Kidney capillary endothelial cell (primary cell): ENCODE data around the gene HCFC1.

Experiments used
- DNase-seq: peaks from one replicate; pipeline ENCODE4 v3.0.0-alpha.2; 2018; ENCODE audit warnings: low spot score

The HCFC1 gene

DNA sequence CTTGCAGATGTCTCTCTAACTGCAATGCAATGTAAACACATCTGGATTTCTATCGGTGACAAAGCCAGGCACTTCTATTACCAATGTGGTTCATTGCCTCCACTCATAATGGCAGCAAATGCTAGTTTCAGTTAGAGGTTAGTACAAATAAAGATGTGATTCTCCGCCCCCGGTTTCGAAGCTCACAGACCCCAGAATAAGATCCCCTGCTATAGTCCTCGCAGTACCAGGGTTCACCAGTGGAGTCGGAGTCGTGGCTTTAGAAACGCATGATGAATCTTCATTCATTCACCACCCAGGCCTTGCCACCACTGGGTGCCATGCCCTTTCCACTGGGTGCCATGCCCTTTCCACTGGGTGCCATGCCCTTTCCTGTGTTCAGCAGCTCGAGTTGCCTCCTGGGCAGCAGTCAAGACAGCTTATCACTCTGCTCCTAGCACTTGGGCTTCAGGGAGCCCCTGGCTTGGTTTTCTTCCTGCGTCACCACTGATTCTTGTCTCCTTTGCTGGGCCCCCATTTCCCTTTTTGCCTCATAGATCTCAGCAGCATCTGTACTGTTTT is 33.3 kb downstream of the HCFC1 start:
- no peak for DNase-seq

DNA sequence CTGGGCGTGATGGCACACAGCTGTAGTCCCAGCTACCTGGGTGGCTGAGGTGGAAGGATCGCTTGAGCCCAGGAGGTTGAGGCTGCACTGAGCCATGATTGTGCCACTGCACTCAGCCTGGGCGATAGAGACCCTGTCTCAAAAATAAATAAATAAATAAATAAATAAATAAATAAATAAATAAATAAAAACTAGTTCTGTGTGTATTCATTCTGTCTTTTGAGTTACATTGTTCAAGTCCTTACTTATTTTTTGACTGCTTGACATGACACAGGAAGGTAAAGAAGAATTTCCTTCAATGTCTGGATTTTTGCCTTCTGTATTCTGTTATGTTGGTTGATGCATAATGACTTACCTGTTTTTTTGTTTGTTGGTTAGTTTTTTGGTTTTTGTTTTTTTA is 34.6 kb downstream of the HCFC1 start:
- no peak for DNase-seq

DNA sequence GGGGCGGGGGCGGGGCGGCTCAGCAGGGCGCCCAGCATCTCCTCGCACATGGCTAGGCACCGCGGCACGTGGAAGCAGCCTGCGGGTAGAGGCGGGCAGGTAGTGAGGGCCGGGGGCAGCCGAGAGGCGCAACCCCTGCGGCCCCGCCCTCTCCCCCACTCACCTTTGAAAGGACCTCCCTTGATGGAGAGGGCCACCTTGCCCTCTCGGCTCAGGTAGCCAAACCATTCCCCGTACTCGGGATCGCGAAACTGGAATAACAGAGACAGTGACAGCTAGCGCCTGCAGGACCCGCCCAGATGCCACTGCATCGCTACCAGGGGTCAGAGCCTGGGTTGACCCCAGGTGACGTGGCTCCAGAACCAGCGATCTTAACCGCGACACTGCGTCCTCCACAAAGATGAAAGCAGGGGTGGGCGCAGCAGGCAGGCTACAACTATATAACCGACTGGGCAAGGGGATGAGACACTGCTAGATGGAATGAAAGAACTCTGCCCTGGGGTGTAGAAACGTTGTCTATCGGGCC is 36.2 kb downstream of the HCFC1 start:
- DNase-seq, result no peak

DNA sequence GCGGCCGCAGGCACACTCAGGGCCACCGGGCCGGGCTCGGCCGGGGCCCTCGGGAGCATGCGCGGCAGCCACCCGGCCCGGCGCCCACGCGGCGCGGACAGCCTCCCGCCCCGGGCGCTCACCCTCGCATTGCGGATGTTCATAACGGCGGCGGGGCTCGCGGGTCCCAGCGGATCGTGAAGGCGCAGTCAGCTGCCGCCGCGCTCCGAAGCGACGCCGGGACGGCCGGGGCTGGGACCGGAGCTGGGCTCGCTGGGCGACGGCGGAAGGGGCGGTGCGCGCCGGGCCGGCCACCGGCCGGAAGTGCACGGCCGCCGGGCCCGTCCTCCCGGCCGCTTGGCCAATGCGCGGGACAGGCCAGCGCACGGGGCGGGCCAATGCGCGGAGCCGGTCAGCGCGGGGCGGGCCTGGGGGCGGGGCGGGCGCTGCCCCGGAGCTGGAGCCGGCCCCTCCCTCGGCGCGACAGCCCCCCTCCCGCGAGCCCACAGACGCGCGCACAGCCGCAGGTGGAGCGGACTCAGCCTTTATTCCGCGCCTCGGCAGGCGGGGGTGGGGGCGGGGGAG is 36.8 kb downstream of the HCFC1 start, which contains the start of gene NAA10:
Gene NAA10, minus strand, starts transcription at position 276 of the 564 bp plus-strand sequence. Its CDS starts 133 bp downstream, at position 143.
- DNase-seq, result peak; percentile 56

DNA sequence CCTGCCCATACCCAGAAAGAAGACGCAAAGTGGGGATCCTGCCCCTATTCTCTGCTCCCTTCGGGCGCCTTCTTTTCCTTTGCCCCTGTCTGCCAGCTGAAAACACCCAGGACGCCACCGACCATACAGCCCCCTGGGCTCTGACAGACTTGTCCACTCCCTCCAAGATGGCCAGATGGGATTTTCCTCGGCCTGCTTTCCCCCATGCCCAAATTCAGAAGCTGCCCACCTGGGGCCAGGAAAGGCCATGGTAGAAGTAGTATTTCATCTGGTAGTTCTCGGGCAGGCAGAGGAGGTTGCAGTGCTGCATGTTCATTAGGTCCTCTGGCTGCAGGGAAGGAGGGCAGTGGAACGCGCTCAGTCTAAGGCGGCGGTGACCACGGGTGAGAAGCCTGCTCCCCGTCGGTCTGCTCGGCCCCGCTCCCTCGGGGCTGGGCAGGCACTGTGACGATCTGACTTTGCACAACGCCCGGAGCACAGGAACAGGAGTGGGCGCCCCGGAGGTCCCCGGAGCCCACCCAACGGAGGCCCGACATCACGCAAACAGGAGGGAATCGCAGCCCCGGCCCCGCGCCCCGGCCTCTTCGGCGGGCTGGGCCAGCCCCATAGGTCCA is 37.4 kb downstream of the HCFC1 start:
- no peak for DNase-seq

DNA sequence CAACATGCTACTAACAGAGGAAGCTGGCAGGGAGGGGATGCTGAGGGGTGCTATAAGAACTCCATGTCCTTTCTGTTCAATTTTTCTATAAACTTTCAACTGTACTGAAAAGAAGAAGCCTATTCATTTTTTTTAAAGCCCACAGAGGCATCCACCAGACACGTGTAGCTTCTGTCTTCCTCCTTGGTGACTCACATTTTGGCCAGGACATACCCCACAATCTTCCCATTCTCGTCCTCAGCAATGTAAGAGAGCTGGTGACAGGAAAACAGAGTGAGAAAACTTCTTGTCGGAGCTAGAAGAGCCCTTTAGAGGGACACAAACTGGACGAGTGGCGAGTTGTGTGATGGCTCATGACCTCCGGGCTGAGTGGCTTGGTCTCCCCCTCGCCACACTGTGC is 37.9 kb downstream of the HCFC1 start:
- DNase-seq, result no peak

DNA sequence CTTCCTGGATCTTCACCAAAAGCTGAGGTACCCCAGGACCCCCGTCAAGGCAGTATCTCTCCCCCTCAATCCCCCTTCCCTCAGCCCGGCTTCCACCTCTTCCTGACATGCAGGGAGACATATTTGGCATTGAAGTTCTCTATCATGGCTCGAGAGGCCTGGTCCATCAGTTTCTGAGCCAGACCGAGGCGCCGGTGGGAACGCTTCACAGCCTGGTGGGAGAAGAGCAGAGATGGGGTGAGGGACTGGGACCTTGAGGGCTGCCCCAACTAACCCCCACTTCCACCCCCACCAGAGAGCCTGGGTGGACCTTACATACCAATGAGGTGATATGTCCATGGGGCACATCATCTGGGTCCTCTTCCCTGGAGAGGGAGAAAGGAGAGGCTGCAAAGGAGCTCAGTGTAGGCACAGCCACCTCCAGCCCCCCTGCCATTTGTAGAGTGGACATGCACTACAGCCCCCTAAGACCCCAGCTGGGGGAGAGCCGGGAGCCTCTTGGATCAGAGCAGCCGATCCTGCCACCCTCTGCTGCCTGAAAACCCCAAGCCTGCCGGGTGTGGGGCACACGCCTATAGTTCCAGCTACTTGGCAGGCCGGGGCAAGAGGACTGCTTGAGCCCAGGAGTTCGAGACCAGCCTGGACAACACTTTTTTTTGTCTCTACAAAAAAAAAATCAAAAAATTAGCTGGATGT is 39.2 kb downstream of the HCFC1 start:
- no peak for DNase-seq

DNA sequence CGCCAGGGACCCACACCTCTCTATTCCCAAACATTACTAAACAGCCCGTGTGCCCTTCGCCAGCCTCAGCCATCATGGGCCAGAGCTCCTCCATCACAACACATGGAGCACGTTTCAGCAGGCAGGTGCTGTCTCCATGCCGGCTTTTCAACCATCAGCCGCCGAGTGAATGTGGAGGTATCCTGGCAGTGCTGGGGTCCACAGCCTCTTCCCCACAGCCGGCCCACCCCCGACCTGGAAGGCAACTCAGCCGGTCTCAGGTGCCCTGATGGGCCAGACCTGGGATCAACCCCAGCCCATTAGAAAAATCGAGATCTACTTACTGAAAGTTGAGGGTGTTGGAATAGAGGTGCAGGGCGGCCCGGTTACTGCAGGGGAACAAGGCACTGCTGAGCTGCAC is 39.9 kb downstream of the HCFC1 start:
- DNase-seq, result no peak

DNA sequence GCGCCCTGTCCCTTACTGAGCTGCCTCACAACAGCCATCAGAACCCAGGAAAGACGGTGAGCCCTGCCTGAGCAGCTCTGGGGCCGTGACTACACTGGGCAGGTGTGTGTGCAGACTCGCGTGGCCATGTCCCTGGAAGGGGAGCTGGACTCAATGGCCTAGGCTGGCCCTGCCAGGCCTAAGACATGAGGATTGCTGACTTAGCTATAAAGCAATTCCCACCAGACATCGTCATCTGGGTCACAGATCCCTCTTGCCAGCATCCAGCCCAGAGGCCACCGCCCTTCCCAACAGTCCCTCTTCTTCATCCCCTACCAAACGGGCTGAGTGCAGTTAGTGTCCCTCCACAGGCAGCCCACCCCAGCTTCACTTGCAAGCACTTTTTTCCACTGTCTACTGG is 40.5 kb downstream of the HCFC1 start:
- DNase-seq, result no peak

DNA sequence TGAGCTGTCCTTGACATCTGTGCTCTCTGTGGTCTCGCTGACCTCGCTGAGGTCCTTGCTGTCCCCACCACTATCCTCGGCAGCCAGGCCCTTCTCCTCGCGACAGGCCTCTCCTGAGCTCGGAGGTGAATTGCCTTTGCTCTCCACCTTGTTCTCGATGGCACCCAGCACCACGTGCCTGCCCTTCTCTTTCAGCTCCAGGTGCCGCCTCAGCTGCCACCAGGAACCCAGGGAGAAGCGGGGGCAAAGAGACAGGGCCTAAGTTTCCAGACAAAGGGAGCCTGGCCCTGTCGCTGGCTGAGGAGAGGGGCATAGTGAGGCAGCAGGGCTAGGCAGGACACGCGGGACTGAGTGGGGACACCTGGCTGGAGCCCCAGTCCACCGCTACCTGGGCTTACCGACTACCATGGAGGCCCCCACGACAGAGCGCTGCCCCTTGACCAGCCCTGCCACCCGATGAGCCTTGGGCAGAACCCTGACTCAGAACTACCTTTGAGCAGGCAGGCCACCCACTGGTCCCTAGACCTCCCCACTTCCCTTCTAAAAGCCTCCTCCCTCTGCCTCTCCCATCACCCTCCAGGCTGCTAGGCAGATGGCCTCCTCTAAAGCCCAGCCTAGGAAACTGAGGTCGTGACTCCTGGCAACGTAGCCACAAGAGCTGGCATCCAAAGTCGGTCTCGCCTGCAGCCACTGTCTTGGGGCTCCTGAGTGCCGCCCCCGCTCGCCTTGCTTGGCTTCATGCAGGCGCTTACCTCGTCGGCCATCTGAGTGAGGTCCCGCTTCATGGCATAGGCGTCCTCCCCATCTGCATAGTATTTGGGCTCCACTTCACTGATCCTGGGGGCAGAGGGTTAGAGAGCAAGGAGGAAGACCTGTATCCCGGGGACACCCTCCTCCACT is 41.4 kb downstream of the HCFC1 start:
- DNase-seq, result no peak

DNA sequence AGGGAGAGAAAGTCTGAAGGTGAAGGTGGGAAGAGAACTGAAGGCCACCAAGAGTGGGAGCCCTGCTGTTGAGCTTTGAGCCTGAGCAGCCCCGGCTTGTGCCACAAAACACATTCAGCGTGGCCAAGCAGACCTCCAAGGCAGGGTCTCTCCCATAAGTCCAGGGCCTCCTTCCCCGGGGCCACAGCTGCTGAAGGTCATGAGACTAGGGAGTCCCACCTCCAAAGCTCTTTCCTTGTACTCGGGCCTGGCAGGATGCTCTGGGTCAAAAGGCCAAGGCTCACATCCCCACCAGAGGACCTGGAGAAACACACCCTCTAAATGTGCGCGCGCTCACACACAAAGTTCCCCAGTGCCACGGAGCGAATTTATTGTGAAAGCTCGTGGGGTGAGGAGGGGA is 42.0 kb downstream of the HCFC1 start:
- DNase-seq, result no peak

DNA sequence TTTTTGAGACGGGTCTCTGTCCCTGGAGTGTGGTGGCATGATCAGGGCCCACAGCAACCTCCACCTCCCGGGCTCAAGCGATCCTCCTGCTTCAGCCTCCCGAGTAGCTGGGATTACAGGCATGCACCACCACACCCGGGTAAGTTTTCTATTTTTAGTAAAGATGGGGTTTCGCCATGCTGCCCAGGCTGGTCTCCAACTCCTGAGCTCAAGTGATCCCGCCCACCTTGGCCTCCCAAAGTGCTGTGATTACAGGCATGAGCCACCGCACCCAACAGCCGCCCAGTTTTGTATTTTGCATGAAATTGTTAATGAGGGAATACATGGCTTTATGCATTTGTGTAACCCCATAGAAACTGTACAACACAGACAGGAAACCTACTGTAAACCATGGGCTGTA is 42.8 kb downstream of the HCFC1 start:
- DNase-seq, result no peak

DNA sequence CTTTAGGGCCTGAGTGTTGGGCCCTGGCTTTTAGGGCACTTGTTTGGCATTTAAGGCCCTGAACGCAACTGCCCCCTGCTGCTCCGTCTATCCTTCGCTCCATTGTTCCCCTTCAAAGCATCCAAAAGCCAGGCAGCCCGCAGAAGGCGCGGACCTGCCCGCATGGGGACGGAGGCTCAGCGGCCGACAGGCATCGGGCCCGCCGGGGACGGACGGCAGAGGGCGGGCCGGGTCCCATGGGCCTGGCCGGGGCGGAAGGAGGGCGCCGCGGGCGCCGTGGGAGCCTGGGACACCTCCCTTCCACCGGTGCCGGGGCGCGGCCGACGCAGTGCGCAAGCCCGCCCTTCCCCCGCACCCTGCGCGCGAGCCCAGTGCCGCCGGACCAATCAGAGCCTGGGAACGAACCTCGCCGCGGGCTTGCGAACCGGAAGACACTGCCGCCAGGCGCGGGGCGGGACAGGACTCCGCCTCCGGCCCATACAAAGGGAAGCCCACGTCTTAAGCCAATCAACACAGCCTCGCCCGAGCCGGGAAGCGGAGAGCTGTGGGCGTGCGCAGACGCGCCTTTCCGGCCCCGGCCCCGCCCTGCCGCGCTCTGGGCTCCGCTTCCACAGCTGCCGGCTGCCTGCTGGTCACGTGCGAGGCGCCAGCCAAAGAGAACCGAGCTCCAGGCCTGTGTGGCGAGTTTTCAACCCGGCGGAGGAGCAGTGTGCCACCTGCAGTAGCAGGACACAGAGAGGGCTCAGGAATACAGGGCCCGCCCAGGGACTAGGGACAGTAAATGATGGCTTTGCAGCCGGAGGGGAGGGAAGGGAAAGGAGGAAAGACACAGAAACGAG is 43.5 kb downstream of the HCFC1 start:
- peak; percentile 93 for DNase-seq

DNA sequence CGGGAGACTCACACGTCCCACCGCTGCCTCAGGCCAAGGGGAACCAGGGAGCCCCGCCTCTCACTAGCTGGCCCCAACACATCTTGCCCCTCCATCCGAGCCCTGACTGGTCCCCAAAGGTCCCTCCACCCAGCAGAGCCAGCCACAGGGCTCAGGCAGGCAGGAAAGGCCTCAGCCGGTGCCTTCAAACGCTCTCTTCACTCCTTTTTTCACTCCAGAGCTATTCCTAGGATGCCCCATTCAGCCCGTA is 44.0 kb downstream of the HCFC1 start:
- DNase-seq, result no peak

DNA sequence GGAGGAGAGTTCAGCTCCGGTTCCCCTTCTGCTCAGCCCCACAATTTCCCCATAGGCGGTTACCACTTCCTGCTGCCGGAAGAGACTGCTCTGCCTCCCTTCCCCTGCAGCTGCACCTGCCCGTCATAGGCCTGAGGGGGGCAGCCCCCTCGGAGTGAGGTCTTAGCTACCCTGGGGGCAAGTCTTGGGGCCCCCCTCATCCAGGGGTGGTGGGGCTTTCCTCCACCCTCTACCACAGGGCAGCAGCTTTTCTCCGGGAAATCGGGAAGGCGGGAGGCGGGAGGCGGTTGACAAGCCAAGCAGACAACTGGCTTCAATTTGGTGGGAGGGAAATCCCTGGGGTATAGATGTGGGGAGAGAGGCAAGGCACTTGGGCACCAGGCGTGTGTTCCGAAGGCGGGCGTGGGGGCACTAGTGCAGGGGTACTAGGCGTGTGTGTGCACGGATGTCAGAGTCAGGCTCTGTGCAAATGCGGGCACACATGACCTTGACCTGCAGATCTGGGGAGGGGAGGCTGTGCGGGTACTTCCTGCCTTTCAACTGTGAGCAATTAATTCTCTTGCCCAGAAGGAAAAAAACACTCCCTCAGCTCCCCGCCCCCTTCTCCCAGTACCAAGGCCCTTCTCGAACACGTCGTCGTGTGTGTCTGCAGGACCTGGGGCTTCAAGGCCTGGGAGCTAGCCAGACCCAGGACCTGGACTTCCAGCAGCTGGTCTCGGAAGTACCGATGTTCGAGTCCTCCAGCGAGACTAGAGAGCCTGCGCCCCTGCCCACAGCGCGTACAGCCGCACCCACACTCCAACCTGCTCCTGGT is 44.6 kb downstream of the HCFC1 start:
- DNase-seq, result peak; percentile 32

DNA sequence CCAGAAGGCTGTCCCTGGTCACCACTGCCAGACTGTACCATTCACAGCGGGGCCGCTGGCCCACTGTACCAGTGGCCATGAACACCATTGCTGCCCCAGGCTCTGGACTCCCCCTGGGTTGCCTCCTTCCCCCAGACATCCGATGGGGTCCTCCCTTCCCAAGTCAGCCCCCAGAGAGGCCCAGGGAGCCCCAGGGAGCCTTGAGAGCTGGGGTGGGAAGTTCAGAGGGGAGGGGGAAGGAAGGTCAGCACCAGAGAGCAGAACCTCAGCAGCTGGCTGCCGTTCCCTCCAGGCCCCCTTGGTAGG is 45.1 kb downstream of the HCFC1 start:
- DNase-seq, result no peak

DNA sequence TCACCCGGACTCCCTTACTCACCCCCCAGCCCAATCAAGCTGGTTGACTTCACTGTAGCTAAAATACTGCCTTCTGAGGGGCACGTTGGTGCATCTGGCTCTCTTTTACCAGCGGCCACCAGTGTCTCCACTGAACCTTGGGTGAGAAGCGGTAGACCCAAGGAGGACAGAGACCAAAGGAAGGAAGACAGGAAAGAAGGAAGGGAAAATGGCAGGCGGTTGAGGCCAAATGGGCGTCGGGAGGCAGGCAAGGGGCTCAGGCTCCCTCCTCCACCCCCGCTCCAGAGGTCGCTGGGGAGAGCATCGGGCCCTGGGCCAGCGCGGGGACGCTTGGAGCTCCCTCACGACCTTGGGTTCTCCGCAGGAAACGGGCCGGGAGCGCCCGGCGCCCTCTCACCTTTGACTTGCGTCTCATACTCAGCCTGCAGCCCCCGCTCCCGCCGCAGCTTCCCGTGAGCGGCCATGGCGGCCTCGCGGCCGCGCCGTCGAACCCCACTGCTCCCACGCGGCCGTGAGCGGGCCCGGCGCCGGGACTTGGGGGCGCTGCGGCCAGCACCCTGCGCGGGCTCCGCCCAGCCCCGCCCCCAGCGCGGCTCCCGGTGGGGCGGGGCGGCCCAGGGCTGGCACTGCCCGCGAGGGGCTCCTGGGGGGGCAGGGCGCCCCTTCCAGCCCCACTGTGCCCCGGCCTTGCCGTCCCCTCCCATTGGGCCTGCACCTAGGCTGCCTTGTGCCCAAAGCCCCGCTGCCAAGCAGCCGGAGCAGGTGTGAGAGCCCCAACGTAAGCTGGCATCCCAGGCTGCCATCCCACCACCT is 45.7 kb downstream of the HCFC1 start, which contains the start of gene ARHGAP4:
Gene ARHGAP4, minus strand, starts transcription at position 526 of the 813 bp plus-strand sequence. Its CDS starts 62 bp downstream, at position 464.
- no peak for DNase-seq

DNA sequence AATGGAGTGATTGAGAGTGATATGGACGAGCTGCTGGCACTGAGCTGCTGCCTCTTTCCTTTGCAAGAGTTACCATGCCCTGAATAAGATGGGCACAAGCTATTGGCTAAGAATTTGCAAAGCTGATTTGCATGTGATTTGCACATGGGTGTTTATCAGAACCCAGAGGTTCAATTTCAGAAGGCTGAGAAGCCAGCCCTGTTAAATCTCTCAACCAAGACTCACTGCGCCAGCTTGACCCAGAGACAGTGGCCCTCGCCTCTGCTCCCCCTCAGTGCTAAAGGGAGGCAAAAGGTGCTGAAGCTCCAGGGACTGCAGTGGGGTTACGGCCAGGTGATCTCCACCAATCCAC is 46.3 kb downstream of the HCFC1 start:
- DNase-seq, result no peak

DNA sequence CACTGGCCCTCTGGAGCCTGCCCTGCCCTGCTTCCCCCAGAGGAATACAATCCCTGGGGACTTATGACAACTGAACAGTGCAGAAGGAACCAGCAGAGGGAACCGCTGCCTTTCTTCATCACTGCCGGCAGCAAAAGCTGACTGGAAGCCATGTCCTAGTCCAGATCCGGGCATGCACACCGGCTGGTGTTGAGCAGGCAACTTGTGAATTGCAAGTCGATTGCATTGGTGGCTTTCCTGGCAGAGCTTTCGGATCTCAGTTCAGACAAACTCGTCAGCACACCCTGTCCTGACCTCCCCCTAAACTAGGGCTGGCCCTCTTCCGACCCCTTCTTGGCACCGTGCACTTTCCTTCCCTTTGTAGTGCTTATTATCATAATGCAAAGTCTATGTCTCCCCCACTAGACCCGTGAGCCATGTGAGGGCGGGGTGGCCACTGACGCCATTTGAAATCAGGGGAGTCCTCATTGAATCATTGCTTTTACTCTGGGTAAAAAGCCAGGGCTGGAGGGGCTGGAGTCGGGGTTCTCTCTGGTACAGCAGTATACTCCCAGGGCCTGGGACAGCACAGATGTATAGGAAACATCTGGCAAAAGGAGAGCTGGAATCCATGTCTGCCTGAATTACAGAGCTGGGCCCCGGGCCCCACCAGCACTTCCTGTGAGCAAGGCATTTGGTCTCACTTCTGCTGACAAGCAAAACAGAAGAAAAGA is 47.3 kb downstream of the HCFC1 start:
- DNase-seq, result peak; percentile 36
